ENCODE data around the gene ST6GAL1.

GRCh38 chr3:187074846-187075245 is 144.5 kb downstream of the ST6GAL1 start:
- TF ChIP-seq POLR2A (IDR thresholded peaks at IDR 0.05) (no peak), CTCF (IDR thresholded peaks at IDR 0.05) (no peak)
